DOHH2 (cell line): ENCODE data around the gene ACTBL2.

ENCODE experiments used
- H3F3A ChIP-seq: fragments of 200-600 bp; sonication (generic), shearing (Covaris generic); 2 replicates; pipeline ENCODE4 v1.6.0; 2016; ENCODE audit warnings: antibody characterized with exemption, mild to moderate bottlenecking; ENCODE audit not compliant: control insufficient read depth, insufficient read depth
- H3K27ac ChIP-seq: fragments of 200-600 bp; sonication (generic); 2 replicates; pipeline ENCODE4 v1.5.1; 2014; ENCODE audit warnings: low read depth, mild to moderate bottlenecking, low read length, moderate library complexity
- H3K27me3 ChIP-seq: fragments of 200-600 bp; sonication (generic); 2 replicates; pipeline ENCODE4 v1.6.1; 2014; ENCODE audit warnings: mild to moderate bottlenecking, low read length, mixed read lengths; ENCODE audit not compliant: control insufficient read depth
- H3K36me3 ChIP-seq: fragments of 200-600 bp; sonication (generic); 2 replicates; pipeline ENCODE4 v1.6.1; 2014; ENCODE audit warnings: mild to moderate bottlenecking, low read length, moderate library complexity, mixed read lengths; ENCODE audit not compliant: control insufficient read depth
- H3K4me1 ChIP-seq: fragments of 200-600 bp; sonication (generic); 2 replicates; pipeline ENCODE4 v1.6.1; 2014; ENCODE audit warnings: mild to moderate bottlenecking, low read length, mixed read lengths; ENCODE audit not compliant: control insufficient read depth
- H3K4me2 ChIP-seq: fragments of 200-600 bp; sonication (generic); 2 replicates; pipeline ENCODE4 v1.6.0; 2014; ENCODE audit warnings: mild to moderate bottlenecking, low read length, moderate library complexity
- H3K4me3 ChIP-seq: fragments of 200-600 bp; sonication (generic); 2 replicates; pipeline ENCODE4 v1.5.1; 2014; ENCODE audit warnings: mild to moderate bottlenecking, low read length, mixed read lengths
- H3K79me2 ChIP-seq: fragments of 200-600 bp; sonication (generic); 2 replicates; pipeline ENCODE4 v1.6.1; 2014; ENCODE audit warnings: mild to moderate bottlenecking, low read length, mixed read lengths; ENCODE audit not compliant: control insufficient read depth
- H3K9me2 ChIP-seq: fragments of 200-600 bp; sonication (generic); replicated peaks from 2 replicates; pipeline ENCODE4 v1.6.1; 2014; ENCODE audit warnings: mild to moderate bottlenecking, low read length, mixed read lengths; ENCODE audit not compliant: control insufficient read depth
- H3K9me3 ChIP-seq: fragments of 200-600 bp; sonication (generic); 2 replicates; pipeline ENCODE4 v1.6.1; 2014; ENCODE audit warnings: antibody characterized with exemption, low read length, mixed read lengths; ENCODE audit not compliant: control insufficient read depth, insufficient read depth
- H4K20me1 ChIP-seq: fragments of 200-600 bp; sonication (generic); 2 replicates; pipeline ENCODE4 v1.6.0; 2014; ENCODE audit warnings: low read depth, mild to moderate bottlenecking, antibody characterized with exemption, low read length, moderate library complexity; ENCODE audit not compliant: control insufficient read depth, insufficient read depth
- EZH2phosphoT487 ChIP-seq: fragments of 200-600 bp; sonication (generic); IDR thresholded peaks from 2 replicates; pipeline ENCODE4 v1.6.1; 2017; ENCODE audit warnings: borderline replicate concordance, mild to moderate bottlenecking, antibody characterized with exemption, low read length, moderate library complexity, mixed read lengths
- TF ChIP-seq, protein P1 (sequence below): fragments of 200-600 bp; sonication (generic); IDR thresholded peaks from one replicate; pipeline ENCODE4 v1.5.1; 2014; ENCODE audit warnings: antibody characterized with exemption, mild to moderate bottlenecking, low read depth, low read length; ENCODE audit not compliant: poor library complexity, severe bottlenecking

ACTBL2 gene

DNA sequence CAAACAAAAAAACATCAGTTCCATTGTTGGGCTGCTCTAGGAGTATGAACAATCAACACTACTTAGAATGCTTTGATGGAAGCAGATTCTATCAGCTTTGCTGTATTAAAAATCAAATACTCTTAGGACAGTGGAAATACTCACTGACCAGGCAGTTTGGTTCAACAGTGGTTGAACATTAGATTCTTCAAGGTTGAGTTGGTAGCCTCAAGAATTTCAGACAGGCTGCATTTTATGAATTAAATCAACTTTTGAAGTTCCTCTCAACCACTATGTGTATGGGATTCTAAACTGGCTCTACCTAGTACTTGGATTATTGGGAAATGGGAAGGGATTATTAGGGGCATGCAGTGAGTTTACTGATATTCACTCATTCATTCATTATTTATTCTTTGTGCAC is 35.0 kb downstream of the ACTBL2 start:
- TF ChIP-seq EZH2phosphoT487: no peak
- TF ChIP-seq, protein P1, sequence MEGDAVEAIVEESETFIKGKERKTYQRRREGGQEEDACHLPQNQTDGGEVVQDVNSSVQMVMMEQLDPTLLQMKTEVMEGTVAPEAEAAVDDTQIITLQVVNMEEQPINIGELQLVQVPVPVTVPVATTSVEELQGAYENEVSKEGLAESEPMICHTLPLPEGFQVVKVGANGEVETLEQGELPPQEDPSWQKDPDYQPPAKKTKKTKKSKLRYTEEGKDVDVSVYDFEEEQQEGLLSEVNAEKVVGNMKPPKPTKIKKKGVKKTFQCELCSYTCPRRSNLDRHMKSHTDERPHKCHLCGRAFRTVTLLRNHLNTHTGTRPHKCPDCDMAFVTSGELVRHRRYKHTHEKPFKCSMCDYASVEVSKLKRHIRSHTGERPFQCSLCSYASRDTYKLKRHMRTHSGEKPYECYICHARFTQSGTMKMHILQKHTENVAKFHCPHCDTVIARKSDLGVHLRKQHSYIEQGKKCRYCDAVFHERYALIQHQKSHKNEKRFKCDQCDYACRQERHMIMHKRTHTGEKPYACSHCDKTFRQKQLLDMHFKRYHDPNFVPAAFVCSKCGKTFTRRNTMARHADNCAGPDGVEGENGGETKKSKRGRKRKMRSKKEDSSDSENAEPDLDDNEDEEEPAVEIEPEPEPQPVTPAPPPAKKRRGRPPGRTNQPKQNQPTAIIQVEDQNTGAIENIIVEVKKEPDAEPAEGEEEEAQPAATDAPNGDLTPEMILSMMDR: no peak
- Histone ChIP-seq H3K4me2 (no peak overlapping the region), H3K9me3 (no peaks in the 10 kb centered on the region), H3K27me3 (peaks cover 4% of the 10 kb centered on the region), H3K4me3 (no peak overlapping the region), H3K9me2 (no peaks in the 10 kb centered on the region), H3K79me2 (no peaks in the 10 kb centered on the region), H3F3A (no peaks in the 10 kb centered on the region), H3K27ac (no peak overlapping the region), H4K20me1 (no peaks in the 10 kb centered on the region), H3K4me1 (no peaks in the 10 kb centered on the region), H3K36me3 (no peaks in the 10 kb centered on the region)

- Histone ChIP-seq H3K36me3 (no peaks in the 10 kb centered on the region), H3K4me2 (no peak overlapping the region), H4K20me1 (no peaks in the 10 kb centered on the region), H3K27ac (no peak overlapping the region), H3F3A (no peaks in the 10 kb centered on the region), H3K9me3 (no peaks in the 10 kb centered on the region), H3K4me3 (no peak overlapping the region), H3K79me2 (no peaks in the 10 kb centered on the region), H3K27me3 (peaks cover 4% of the 10 kb centered on the region), H3K9me2 (no peaks in the 10 kb centered on the region), H3K4me1 (no peaks in the 10 kb centered on the region)
- TF ChIP-seq, protein P1: no peak
- TF ChIP-seq EZH2phosphoT487: no peak
These were observed 35.6 kb downstream of the ACTBL2 start for GRCh38 chr5:57446966-57447365.

DNA sequence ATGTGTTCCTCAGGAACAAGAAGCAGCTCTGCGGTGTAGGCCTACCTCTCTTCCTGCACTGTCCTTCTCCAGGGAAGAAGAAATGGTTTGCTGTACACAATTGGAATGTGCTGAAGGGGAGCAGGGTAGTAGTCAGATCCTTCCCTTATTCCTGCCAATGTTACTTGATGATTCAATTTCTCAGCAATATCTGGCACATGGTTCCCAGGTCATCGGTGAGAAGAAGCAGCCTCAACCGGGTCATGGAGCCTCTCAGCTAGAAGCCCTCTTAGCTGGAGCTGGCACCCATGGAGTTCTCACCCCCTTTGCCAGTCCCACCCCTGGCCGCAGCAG is 36.9 kb downstream of the ACTBL2 start:
- Histone ChIP-seq H3K4me3 (no peak overlapping the region), H3K4me1 (no peaks in the 10 kb centered on the region)

More for the DNA sequence above, 36.9 kb downstream of the ACTBL2 start:
- TF ChIP-seq, protein P1: no peak
- TF ChIP-seq EZH2phosphoT487: no peak
- H3K36me3 ChIP-seq: no peaks in the 10 kb centered on the region
- H3K27me3 ChIP-seq: peaks cover 4% of the 10 kb centered on the region
- no peak overlapping the region for H3K27ac ChIP-seq
- H3K79me2 ChIP-seq: no peaks in the 10 kb centered on the region
- H4K20me1 ChIP-seq: no peaks in the 10 kb centered on the region
- no peaks in the 10 kb centered on the region for H3F3A ChIP-seq
- H3K4me2 ChIP-seq: no peak overlapping the region
- no peaks in the 10 kb centered on the region for H3K9me3 ChIP-seq
- no peaks in the 10 kb centered on the region for H3K9me2 ChIP-seq
